ENCODE measurements around the gene TOR1B.
"Not testable (repeated sequence)": the region's sequence is repeated elsewhere in the genome, so short reads cannot be mapped to it uniquely, and the experiment has no call there.

TOR1B gene

DNA sequence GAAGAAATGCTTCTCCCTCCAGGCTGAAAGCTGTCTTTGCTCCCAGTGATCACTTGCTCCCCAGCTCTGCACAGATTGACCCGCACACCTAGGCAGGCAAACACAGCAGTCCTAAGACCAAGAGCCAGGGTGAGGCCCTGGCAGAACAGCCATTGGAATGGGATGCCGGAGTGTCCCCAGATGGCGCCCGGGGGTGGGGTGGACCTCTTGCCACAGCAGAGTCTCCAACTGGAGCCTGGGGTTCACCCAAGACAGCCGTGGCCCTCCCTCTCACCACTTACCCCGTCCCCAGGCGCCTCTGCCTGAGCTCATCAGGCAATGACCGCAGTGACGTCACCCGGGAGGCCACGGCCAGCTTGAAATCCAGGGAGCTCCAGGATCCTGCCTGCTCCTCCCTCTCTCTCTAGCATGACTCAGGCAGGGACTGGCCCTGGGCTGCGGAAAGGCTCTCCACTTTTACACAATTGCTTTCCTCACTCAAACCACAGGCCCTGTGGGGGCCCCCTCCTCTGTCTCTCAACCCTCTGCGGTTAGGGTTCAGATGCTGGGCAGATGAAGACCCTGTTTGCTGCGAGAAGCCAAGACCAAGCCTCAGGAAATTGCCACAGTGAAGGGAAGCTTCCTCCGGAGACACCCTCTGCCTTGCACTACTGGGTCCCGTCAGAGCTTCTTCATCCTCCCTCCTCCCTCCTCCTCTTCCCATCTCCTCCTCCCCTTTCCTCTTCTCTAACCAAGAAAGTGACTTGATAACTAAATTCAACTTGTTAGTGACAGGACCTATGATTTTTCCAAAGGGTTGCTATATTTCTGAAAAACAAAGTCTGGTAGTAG is 25.8 kb upstream of the TOR1B start:
- DNase-seq = peak; percentile 91

DNA sequence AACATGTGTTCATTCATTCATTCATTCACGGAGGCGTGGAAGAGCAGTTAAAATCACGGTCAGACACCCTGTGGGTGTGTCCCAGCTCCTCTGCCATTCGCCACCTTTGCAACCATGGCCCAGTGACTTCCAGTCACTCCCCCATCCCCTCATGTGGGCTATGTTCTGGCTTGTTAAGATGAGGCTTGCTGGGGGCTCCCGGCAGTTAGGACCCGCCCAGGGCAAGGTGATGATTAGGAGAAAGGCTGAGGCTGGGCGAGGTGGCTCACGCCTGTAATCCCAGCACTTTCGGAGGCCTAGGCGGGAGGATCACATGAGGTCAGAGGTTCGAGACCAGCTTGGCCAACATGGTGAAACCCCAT is 25.2 kb upstream of the TOR1B start:
- no peak for DNase-seq

DNA sequence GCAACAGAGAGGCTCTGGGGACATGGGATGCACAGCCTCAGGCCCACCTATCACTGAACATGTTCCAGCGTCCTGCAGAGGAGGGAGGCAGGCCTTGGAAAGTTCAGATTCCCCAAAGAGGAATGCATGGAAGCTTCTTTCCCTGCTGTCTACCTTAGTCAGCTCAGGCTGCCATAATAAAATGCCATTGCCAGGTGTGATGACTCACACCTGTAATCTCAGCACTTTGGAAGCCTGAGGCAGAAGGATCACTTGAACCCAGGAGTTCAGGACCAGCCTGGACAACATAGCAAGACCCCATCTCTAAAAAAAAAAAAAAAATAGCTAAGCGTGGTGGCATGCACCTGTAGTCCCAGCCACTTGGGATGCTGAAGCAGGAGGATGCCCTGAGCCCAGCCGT is 24.5 kb upstream of the TOR1B start:
- DNase-seq = no peak

DNA sequence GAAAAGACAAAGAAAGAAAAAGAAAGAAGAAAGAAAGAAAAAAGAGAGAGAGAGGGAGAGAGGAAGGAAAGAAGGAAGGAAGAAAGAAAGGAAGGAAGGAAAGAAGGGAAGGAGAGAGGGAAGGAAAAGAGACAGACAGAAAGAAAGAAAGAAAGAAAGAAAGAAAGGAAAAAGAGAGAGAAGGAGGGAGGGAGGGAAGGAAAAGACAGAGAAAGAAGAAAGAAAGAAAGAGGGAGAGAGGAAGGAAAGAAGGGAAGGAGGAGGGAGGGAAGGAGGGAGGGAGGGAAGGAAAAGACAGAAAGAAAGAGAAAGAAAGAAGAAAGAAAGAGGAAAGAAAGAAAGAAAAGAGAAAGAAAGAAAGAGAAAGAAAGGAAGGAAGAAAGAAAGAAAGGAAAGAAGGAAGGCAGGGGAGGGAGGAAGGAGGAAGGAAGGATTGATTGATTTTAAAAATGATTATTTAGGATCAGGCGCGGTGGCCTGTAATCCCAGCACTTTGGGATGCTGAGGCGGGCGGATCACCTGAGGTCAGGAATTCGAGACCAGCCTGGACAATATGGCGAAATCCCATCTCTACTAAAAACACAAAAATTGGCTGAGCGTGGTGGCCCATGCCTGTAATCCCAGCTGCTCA is 23.3 kb upstream of the TOR1B start:
- DNase-seq = no peak

DNA sequence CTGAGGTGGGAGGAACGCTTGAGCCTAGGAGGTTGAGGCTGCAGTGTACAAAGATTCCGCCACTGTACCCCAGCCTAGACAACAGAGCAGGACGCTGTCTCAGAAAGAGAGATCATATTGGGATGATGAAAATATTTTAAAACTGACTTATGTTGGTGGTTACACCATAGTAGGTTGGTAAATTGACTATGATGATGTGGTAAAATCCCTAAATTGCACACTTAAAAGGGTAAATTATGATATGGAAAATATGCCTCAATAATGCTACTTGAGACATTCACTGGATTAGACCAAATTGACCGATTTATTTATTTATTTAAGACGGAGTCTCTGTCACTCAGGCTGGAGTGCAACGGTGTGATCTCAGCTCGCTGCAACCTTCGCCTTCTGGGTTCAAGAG is 21.9 kb upstream of the TOR1B start:
- DNase-seq = no peak

DNA sequence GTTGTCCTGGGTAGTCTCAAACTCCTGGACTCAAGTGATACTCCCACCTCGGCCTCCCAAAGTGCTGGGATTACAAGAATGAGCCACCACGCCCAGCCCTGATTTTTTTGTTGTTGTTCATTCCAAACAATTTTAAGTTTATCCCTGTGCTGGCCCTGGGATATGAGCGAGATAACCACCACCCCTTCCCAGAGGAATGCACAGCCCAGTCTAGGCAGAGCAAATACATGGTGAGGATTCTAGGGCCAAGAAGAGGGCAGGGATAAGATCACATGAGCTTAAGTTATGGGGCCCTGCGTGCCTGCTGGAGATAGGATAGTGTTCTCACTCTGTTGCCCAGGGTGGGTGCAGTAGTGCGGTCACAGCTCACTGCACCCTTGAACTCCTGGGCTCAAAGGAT is 21.0 kb upstream of the TOR1B start:
- DNase-seq = no peak

DNA sequence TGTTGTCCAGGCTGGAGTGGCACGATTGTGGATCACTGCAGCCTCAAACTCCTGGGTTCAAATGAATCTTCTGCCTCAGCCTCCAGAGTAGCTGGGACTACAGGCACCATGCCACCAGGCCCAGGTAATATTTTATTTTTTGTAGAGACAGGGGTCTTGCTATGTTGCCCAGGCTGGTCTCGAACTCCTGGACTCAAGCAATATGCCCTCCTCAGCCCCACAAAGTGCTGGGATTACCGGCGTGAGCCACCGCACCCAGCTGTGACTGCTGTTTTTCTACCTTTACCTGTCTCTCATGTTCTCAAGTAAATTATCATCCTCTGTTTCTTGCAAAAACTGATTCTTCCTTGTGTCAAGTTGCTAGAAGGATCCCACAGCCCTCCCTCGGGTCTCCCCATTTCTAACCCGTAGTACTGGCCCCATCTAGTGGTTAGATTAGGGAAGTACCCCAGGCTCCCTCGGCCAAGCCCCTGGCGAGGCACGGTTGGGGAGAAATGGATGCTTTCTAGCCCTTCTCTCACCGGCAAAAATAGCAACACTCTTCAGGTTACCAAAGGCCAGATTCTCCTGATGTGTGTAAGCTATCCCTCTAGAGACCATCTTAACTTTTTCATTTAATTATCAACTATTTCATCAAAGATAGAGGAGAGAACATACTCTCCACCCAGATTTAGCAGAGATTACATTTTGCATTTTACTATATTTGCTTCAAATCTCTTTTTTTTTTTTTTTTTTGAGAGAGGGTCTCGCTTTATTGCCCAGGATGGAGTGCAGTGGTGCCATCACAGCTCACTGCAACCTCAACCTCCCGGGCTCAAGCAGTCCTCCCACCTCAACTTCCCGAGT is 19.2 kb upstream of the TOR1B start:
- DNase-seq = peak; percentile 39

DNA sequence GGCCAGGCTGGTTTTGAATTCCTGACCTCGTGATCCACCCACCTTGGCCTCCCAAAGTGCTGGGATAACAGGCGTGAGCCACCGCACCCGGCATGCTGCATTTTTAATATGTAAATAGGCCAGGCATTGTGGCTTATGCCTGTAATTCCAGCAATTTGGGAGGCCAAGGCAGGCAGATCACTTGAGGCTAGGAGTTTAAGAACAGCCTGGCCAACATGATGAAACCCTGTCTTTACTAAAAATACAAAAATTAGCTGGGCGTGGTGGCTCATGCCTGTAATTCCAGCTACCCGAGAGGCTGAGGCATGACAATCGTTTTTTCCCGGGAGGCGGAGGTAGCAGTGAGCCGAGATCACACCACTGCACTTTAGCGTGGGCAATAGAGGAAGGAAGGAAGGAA is 18.0 kb upstream of the TOR1B start:
- DNase-seq = not testable (repeated sequence)

DNA sequence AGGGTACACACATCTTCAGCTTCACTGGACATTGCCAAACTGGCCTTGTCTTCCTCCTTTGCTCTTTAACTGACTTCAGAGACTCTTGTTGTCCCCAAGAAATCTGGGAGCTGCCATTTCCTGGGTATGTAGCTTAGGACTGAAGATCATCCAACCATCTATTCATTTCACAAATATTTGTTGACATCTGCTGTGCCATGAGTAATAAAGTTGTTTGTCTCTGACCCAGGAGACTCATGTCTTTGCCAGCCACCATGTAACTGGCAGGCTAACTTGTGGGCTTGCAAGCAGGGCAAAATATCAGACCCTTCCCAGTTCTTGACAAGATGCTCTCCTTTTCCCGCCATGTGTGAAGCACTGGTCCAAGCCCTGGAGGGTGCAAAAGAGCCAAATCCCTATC is 17.1 kb upstream of the TOR1B start:
- DNase-seq = no peak

DNA sequence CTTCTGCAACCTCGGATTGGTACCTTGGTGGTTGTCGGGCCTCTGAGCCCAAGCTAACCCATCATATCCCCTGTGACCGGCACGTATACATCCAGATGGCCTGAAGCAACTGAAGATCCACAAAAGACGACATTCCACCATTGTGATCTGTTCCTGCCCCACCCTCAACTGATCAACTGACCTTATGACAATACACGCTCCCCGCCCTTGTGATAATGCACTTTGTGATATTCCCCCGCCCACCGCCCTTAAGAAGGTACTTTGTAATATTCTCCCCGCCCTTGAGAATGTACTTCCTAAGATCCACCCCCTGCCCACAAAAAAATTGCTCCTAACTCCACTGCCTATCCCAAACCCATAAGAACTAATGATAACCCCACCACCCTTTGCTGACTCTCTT is 16.5 kb upstream of the TOR1B start:
- DNase-seq = no peak

DNA sequence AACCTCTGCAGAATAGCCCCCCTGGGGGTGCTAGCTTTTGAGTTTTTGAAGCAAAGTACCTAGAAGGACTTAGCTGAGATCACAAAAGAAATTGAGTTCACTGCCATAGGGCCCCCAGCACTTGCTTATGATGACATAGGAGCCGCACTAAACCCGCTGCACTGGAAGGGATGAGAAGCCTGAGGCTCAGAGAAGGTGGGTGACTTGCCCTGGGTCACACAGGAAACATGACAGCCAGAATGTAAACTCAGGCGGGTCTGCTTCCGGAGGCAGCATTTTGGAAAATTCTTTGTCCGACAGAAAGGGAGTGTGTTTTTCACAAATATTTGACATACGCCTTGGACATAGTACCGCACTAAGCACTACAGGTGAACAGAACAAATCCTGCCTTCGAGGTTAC is 8.4 kb upstream of the TOR1B start:
- DNase-seq = no peak

DNA sequence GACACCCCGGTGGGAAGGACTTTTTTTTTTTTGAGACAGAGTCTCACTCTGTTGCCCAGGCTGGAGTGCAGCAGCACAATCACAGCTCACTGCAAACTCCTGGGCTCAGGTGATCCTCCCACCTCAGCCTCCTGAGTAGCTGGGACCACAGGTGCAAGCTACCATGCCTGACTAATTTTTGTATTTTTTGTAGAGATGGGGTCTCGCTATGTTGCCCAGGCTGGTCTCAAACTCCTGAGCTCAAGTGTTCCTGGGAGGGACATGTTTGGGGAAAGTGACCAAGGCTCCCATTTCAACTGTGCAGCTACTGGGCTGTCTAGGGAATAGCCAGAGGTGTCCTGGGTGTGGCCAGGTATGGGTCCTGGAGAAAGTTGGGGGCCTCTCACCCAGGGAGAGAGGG is 7.0 kb upstream of the TOR1B start:
- not testable (repeated sequence) for DNase-seq

DNA sequence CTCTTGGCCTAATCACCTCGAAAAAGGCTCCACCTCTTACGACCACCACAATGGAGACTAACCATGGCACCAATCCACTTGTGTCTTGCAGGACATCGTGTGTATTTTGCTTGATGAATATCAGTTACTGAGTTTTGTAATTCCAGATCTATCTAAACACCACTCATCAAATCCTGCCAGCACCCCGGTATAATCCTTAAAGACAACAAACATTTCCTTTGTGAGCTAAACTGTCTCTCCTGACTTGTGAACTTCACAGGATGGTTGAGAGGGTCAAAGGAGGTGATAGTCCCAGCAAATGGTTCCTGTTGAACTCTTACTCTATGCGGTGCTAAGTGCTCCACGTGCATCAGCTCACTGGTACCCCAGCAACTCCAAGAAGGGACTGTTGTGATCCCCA is 4.0 kb upstream of the TOR1B start:
- DNase-seq = no peak

DNA sequence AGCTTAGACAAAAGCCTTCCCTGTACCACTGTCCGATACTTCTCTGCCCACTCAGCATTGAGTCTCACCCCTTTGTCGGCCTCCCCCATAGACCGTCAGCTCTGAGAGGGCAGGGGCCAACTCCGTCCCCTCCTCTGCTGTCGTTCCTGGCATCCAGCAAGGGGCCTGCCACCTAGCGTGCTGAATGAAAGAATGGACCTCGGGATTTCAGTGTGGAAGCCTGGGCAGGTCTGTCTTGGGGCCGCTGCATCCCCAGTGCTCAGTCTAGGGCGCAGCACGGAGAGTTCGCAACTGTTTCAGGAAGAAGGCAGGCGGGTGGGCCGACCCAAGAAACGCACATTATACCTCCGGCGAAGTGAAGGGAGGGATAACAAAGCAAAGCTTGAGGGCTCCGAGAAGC is 1.5 kb upstream of the TOR1B start:
- no peak for DNase-seq

DNA sequence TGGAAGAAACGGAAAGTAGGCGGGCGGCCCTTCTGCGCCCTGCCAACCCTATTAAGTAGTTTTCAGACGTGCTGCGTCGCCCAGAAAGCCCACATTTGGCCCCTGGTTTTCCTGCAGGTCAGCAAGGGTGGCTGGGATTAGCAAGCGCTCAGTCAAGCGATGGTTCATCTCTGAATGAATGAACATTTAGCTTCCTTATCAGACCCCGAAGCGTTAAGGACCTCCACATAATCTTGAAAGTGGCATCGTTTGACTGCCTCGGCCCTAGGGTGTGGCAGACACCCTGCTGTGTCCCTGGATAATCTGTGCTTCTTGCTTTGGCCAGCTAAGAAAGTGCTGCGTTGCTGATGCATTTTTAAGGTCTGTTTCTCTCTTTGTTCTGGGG is 684 bp downstream of the TOR1B start:
- DNase-seq = no peak

DNA sequence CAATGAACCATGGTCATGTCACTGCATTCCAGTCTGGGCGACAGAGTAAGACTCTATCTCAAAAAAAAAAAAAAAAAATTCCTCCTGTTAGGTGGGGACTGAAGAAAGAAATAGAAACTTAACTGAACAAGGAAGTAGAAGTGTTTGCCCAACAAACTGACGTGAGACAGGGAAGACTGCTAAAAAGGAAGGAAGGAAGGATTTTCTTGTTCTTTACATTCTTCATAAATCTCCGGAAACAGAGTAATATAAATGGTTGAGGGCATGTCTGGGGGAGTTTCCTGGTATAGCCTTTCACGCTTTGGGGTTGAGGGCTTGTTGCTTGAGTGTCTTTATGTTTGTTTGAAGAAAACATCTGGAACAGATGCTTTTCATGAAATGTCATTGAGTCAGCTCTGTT is 3.1 kb downstream of the TOR1B start:
- peak; percentile 21 for DNase-seq

DNA sequence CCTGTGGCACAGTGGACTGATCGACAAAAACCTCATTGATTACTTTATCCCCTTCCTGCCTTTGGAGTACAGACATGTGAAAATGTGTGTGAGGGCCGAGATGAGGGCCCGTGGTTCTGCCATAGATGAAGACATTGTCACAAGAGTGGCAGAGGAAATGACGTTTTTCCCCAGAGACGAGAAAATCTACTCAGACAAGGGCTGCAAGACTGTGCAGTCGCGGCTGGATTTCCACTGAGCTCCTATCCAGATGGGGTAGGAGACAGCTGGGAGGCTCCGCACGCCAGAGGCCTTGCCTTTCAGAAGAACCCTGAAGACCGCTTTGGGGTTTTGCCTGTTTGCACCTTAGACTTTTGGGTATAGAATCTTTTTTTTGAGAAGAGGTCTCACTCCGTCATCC is 6.4 kb downstream of the TOR1B start:
- no peak for DNase-seq

DNA sequence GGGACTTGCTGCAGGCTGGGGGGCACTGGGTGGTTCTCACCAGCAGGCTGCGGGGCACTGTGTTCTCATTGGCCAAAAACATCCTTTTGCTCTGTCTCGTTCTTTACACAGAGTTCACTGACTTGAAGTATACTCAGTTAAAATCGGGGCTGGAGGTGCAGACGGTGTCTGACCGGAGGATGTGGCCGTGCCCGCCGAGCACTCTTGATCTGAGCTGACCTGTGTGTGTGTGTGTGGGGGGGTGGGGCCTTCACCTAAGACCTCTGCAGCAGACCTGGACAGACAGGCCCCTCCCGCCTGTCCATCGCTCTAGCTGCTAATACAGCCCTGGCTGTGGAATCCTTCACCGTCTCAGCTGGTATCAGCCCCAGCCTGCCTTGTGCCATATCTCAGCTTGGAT is 7.1 kb downstream of the TOR1B start:
- DNase-seq = no peak

DNA sequence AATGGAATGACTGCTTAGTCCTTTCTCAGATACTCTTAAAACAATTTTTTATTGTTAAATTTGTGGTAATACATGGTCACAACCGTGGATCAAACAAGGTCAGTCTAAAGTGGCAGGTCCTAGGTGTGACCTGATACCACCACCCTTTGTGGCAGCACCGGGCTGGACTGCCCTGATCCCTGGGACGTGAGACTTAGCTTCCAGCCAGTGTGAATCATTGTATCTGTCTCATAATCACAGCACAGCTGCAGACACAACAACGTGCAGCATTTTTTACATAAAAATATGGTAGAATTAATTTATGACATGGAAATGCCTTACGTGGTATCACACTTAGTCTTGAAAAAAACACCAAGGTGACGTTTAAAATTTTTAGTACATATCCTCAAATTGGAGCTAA is 7.8 kb downstream of the TOR1B start:
- DNase-seq = no peak

DNA sequence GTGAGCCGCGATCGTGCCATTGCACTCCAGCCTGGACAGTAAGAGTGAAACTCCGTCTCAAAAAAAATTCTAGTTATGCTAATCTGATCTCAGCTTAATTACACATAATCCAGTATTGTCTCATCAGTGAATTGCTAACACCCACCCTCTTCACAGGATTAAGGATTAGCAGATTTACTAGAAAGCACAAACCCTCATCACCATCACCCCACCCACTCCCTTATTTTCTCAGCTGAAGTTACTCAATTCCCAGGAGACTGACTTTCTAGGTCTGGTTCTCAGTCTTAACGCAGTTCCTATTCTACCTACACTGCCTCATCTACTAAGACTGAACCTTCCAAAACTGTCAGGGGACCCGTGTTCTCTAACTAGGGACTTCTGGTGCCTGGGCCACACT is 9.0 kb downstream of the TOR1B start:
- DNase-seq = no peak

DNA sequence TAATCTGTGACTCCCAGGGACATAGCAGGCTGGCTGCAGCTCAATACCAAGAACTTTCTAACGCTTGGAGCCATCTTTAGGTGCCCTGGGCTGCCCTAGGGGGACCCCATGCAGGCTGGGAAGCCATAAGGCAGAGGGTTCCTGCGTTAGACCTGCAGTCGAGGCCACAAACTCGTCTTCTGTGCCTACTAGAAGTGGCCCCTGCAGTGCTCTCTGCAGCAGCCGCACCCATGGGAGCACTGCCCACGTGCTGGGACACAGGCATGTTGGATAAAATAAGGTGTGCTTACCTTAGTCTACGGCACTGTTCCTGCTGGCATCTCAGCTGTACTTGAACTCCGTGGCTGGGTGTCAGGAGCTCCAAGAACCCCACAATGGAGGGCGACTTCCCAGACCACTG is 9.4 kb downstream of the TOR1B start:
- no peak for DNase-seq

DNA sequence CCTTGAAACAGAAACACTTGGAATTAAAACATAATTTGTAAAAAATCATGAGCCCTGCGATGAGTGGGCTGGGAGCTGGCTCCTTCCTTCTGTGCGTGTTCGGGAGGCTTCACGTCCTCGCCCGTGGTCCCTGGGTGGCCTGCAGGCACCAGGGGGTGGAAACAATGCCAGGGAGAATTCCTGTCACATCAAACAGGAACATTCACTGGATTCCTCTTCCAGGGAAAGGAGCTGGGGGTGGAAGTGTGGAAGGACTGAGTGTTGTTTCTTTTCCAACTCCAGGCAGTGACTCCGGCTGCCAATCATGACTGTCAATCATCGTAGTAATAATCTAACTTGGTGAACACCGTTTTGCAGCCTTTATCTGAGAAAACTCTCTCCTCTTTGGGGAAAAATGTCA is 10.7 kb downstream of the TOR1B start:
- DNase-seq = no peak

DNA sequence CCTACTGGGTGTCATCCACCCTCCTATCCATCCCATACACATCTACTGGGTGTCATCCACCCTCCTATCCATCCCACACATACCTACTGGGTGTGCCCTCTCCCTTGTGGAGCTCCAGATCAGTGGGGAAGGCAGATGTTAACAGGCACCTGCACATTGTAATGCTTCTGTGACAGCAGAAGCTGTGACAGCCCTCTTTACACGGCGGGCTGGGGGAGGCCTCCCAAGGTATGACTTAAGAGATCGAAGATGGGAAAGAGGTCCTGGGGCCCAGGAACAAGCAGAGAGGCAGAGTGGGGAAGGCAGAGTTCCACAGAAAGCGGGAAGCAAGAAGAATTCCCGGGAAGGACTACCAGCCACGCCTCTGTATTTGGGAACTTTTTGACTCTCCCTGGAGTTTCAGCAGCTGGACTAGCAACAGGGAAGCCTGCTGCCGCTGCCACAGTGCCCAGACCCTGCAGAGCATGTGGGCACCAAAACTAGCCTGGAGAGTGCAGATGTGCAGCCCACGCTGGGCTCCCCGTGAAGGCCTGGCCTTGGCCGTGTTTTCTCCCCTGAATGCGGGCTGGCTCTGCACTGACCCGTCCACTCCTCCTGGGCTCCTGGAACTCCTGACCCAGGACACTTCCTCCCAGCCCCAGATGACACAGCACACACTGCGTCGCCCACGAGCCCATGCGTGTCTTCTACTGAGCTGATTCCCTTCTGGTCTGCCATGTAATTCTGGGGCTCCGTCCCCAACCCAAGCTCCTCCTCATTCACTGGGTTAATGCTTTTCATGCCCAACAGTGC is 11.6 kb downstream of the TOR1B start:
- DNase-seq = no peak
